Medulla oblongata (tissue), 1 donor: ENCODE results near the gene NPAS2.

Source experiments
- DNase-seq: peaks from one replicate; pipeline ENCODE4 v3.0.0-alpha.2; 2015; ENCODE audit errors: extremely low spot score

Gene NPAS2

DNA sequence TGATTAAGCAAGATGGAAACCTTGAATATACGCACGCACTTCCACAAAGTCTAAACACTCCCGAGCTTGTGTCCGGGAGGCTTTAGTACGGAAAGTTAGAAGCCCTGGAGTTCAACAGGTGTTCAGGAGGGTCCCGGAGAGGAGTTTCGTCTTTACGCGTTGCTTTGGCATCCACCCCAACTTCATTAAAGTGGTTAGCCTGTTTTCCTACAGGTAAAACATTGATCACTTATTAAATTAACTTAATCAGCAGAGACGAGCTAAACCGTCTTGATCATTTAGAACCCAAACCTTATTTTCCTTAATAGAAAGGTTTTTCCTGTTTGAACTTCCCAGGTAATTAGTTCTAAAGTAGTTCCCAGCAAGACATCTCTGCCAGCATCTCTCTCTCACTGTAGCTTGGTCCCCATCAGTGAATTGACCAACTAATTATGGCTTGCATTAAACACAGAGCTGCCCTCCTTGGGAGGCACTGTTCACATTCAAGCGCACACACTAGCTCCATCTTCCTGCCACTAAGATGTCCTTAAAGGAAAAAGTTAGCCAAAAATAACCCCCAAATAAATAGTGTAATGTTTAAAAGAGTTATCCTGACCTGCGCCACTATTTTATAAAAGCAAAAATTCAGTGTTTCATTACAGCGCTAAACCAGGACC lies 1.4 kb downstream of the NPAS2 start:
- DNase-seq: peak; percentile 26

DNA sequence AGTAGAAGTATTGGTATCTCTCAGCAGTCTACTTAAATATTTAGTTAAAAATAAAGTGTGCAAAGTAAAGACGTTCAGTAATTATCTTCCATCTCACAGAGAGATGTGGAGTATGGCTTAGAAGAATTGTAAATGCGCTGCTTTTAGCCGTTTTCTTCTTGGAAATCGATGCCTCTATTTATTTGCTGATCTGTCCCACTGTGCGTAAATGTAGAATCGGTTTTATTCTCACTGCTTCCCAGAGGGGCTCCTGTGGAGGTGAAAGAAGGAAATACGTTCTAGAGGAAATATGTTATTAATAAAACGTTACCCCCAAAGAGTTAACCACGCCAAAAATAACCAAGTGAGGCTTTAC lies 1.9 kb downstream of the NPAS2 start:
- DNase-seq: no peak

DNA sequence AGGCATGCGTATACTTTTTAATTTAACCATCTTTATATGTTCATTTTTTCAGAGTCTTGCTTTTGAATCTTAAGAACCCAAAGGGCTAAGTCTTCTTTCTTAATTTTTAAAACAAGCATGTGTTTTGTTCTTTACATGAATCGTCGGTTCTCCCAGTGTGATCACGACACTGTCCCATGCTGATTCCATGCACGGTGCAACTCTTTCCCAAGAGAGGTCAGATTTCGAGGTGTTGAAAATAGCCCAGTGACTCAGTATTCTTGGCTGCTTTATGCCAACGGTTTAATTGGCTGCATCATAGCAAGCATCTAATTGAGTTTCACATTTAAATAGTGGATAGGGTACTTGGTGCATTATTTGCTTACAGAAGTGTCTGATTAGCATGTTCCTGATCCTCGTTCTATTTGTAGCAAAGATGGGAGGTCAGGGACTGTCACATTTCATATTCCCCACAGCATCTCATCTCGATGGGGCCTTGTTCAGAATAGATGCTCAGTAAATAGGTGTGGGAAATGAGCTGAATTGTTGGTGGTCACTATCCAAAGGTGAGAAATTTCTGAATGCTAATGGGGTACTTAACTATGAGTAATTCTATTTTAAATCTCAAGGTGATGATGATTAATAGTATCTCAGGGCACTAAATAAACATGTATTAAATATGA lies 2.8 kb downstream of the NPAS2 start:
- DNase-seq: peak; percentile 65

DNA sequence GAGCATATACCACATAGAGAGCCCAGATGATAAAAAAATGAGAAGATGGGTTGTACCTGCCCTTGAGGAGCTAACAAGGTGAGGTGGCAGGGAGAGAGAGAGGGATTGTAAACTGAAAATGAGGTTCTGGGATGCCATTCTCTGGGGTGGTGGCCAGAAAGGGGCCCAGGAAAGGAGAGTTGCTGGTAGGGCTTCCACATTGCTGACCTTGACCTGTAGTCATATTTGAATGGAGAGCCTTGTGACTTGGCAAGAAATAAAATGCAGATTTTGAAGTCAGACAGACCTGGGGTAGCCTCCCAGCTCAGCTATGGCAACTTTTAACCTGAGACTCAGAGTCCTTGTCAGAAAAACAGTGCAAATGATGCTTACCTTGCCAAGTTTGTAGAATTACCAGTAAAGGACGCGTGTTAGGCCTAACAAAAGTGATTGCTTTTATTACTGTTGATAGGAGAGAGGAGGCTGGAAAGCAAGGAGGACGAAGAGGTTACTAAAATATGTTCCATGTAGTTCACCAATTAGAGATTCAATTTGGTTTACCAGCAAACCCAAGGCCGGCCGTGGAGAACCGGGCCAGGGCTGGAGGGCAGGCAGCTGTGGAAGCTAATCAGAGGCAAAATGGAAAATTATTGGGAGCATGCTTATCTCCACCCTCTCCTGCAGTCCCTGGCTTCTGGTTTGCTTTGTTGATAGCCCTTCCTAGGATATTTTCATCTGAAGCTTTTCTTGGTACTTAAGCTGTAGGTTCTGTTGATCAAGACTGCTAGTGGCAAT lies 3.9 kb downstream of the NPAS2 start:
- no peak for DNase-seq

DNA sequence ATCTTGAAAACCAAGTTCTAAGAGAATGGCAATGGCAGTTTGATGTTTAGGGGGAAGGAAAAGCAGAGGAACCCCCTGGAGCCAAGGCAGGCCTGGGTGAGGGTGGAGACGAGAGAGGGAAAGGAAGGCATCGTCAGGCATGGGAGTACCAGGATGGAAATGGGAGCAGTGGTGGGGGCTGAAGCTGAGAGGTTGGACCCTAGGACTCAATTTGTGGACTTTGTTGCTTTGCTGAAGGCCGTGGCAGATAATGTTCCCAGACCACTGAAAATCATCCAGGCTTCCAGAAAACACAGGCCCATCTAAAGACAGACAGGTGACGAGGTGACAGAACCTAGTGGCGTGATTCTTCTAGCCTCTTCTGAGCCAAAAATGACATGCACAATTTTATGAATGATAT lies 4.9 kb downstream of the NPAS2 start:
- DNase-seq: no peak

DNA sequence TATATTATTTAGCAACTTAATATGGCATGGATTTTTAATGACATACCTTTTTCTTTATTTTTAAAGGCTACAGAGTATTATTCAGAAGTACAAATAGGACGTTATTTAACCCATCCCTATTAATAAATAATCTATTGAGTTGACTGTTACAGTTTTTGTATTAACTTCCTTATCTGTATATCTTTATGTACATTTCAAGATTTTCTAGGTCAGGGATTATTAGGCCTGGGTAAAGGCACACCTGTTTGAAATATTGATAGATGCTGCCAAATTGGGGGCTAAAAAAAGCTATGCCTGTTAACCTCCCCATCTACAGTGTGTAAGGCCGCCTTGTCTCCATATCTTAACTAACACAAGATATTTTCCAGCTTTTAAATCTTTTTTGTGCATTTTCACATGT lies 6.6 kb downstream of the NPAS2 start:
- no peak for DNase-seq

DNA sequence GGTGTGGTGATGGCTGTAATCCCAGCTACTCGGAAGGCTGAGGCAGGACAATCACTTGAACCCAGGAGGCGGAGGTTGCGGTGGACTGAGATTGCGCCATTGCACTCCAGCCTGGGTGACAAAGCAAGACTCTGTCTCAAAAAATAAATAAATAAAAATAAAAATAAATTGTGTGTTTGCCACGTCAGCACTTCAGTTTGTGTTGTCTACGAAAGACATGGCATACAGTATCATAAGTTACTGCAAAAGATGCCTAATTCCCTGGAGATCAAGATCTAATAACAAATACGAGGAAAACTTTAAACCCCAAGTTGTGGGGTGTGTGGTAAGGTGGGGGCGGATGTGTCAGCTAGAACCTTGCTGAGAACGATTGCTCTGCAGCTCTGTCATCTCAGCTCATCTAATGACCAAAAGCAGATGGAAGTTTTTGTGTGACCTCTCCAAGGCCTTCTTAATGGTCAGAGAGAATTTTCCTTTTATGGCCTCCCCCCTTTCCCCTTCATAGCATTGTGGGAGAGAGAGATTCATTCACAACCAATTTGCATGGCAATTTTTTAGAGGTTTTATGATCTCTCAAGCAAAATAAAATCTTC lies 11.3 kb downstream of the NPAS2 start:
- no peak for DNase-seq

DNA sequence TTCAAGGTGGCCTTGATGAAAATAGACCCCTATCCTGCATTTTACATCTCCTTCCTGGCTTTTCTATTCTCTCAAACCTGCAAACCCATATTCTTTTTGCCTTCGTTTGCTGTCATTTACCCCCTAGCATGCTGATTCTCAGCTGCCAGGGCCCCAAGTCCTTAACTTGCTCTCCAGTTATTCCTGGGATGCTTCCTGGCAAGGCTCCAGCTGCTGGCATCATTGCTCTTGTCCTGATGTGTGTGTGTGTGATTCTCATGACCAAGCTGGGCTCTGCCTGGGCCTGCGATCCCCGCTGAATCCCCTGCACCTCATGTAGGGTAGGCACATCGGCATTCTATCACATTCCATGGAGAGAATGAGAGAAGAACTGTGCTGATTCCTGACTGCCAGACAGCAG lies 11.9 kb downstream of the NPAS2 start:
- no peak for DNase-seq

DNA sequence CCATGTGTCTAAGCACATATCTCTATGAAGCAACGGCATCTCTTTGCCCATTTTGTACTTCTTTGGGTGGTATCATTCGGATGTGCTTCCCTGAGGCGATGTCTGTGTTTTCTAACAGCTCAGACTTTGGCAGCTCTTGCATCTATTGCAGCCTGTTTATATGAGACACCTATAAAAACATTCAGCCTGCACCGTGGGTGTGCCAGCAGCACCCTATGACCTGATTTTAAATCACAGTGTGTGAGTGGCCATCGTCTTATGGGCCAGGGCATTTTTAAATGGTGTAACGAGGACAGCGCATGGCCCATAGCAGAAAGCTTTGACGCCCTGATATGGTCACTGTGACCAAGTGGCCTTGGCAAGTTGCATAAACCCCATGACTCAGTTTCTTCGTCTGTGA lies 12.9 kb downstream of the NPAS2 start:
- DNase-seq: no peak

DNA sequence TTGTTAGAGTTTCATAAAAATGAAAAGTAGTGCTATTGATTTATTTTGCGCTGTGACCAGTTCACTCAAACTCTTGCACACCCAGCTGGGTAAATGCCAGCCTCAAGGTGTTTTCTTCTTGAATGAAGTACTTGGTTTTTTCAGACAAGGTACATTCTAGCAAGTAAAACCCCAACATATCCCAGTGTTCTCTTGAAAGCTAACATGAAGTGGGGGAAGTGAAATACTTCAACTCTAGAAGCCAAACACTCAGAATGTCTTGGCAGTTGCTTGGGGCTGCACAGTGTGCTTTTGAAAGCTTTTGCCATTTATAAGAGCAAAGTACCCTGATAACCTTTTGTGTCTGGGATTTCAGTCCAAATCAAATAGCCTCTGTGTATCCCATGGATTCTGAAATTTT lies 13.4 kb downstream of the NPAS2 start:
- DNase-seq: no peak

DNA sequence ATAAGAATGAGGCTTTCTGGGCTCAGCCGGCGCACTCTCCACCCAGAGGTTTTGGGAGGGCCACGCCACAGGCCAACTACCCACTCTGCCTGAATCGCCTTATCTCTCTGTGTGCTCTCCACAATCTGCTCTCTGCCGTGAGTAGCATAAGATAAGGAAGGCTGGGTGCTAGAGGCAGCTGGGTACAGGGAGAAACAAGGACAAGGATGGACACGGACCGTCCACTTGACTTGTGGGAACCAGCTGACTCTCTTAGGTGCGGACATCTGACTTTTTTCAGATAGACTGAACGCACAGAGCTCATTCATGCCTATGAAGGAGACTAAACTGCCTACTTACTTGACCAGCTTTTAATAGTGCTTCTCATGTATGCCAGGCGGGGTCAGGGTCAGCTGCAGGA lies 14.3 kb downstream of the NPAS2 start:
- DNase-seq: no peak

DNA sequence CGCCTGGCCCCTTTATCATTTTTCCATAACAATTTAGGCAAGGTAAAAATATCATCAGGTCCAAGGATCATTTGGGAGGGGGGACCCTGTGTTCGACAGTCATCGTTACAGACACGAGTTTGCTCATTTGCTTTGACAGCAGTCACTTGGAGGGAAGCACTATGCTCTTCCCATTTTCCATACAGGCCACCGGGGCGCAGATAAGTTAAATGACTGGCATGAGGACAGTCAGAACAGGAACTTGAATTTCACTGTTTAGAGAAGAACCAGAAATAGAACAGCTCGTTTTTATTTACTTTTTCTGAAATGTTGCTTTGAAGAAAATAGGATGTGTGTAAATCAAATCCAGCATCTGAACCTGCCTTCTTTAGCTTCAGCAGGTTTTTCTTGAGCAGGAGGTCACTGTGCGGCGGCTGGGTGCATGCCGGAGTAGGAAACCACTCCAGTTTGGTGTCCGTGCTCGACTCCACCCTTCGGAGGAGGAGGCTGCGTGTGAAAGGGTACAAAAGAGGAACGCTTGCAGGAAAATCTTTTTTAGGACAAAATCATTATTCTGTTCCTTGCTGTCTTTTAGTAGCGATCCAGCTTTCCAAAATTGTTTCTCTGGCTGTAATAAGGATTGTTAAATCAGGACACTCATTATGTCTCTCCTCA lies 15.2 kb downstream of the NPAS2 start:
- DNase-seq: no peak

DNA sequence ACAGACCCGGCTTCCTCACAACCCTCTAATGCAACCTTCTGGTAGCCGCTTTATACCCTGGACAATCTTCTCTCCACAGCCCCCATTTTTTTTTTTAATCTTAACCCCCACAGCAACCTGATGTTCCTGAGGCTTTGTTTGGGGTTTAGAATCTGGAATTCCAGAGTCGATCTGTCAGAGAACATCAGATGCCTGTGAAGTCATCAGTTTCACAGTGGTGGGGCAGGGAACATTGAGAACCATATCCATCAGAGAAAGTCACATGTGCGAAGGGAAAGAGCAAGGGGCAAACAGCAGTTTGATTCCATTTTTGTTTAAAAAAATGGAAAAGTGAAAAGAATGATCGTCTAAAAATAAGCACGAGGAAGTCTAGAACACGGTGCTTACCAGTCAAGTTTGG lies 20.6 kb downstream of the NPAS2 start:
- DNase-seq: no peak

DNA sequence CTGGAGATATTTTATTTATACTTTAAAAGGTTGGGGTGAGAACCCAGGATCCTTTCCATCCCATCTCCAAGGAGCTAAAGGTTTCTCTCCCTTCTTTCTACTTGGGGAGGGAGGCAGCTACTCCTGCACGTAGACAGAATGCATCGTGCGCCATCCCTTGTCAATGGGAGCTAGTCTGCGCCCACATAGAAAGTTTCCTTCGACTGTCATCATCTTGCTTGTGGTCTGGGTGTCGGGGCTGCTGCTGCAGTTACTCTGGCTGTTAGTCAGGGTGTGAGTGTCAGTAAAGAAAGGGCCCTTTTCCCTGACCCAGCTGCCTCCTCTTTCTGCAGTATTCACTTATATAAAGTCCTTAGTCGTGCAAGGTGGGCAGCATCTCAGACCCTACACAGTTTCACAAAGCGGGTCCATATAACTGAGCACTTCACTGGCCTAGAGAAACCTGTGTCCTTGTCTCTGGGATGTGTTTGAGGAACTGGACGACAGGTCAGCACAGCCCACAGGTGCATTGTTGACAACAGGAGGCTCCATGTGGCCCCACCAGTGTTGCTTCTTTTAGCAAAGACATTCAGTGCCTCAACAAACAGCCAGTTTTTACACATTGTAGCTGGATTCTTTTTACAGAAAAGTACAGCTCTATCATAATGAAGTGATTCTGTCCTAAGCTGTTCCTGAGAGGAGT lies 22.4 kb downstream of the NPAS2 start:
- no peak for DNase-seq

DNA sequence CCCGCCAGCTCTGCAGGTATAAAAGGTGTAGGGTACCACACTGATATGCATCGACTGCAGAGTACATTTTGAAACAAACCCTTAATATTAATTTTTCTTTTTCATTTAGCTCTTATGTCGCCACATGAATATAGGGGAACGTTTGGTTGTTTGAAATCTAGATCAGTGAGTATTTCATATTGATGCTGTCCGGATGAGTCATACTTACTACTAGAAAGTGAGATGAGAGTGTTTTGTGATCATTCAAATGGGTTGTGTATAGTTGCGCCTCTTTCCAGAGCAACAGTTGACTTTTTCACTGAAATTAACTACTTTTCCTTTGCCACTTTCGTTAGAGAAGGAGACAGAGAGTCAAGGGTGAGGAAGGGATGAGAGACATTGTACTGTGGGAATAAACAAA lies 24.6 kb downstream of the NPAS2 start:
- no peak for DNase-seq

DNA sequence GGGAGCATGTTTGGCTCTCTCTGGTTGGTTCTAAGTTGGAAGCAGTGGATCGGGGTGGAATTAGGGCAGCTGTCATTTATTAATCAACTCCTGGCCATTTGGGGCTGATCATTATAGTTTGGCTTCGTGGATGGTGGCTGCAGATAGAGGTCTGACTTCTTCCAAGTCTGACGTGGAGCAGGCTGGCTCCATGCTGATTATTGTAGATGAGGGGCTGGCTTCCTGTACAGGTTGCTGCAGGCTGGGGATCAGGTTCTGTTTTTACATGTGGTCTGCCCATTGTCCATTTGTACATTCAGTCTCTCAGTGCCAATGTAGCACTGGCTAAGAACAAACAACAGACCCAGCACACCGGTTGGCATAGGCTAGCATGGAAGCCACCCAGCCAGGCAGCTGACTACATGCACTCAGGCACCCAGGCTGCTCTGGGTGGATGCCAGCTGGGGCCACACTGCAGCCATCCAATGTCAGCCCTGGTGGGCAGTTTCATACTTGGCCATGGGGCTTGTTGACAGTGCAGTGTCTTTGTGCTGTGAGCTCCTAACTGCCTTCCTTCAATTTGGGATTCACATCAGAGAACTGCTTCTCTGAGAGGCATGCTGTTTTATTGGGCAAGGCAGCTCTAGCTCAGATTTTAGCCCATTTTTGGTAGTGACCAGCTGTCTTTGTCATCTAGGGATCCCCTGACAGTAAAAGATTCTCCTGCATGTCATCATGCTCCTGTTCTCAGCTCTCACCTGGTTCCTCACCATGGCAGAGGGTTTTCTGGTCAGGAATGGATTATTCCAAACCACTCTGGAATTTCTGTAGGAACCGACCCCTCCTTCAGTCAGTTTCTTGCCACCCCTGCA lies 25.4 kb downstream of the NPAS2 start:
- no peak for DNase-seq

DNA sequence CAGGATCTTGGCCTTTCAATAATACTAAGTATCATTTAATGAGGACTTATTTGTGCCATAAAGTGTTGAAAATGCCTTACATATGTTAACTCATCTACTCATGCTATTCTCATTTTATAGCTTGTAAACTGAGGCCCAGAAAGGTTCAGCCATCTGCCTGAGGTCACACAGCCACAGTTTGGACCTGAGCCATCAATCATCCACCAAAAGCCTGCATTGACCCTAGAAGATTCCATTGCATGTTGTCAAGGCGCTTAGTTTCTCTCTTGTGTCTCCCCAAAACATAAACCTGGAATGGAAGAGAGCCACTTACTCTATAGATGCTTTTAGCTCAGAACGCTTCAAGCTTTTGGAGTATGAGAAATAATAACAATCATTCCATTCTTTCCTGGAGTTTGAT lies 26.8 kb downstream of the NPAS2 start:
- no peak for DNase-seq

DNA sequence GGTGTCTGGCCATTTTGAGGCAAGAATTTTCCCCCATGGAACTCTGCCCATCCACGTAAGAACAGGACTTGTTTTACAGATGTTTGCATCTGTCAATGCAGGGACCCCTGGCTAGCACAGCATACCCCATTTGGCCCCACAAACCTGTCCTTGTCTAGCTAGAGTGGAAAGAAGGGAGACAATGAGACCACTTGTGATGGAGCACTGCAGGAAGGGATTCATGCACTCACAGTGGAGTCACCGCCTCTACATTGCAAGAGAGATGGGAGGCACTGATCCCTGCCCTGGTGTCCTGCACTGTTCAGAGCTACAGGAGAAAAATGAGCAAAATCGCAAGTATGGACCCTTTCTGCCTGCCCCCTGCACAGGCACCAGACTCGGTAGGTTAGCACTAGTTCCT lies 32.5 kb downstream of the NPAS2 start:
- DNase-seq: no peak

DNA sequence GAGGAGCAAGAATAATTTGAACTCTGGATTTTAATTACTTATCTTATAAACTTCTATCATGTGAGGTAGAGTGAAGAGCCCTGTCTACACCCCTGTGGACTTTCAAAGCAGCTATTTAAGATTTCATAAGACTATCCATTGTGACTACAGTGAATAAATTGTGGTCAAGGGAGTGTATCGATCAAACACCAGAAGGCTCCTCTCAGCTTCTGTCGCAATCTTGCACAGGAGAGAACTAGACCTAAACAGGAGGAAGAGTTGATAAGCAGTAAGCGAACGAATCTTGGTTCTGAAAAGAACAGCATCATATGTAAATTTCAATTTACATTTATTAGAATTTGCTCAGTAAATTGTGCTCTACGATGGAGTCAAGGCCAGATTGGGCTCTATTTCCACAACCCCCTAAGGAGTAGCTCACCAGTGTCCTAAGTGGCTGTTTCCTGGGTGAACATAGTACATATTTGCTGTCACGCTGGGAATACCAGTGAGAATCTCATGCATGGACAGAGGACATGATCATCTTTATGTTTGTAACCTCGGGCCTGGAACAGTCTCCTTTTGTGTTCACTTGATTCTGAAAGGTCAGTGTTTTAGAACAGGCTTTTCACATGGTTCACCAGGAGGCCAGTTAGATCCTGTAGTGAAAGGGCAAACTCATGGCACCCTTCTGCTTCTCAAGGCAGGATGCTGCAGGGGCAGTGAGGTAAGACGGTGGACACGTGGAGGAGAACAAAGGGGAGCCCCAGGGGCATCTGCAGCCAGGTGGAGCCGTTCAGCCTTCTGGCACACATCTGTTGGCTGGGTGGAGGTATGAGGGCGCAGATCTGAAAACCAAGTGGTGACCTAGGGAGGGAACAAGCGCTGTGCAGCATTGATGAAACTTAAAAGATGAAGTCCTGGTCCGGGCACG lies 33.3 kb downstream of the NPAS2 start:
- no peak for DNase-seq
